HG03135 (cell line): ENCODE data around the gene STX8.
"Not testable (repeated sequence)": the region's sequence is repeated elsewhere in the genome, so short reads cannot be mapped to it uniquely, and the experiment has no call there.

Experiments used
- ATAC-seq: cut with Tn5 transposase; IDR thresholded peaks from one replicate; pipeline ENCODE4 v1.9.1; 2021; ENCODE audit warnings: mild to moderate bottlenecking, moderate library complexity; ENCODE audit not compliant: unreplicated experiment

STX8 gene

GRCh38 chr17:9557161-9557755, 18.4 kb downstream of the STX8 start:
- ATAC-seq = no peak

- ATAC-seq = not testable (repeated sequence)
Measured at GRCh38 chr17:9554715-9555114, 20.9 kb downstream of the STX8 start.

- no peak for ATAC-seq
Measured at GRCh38 chr17:9553596-9553995, 22.0 kb downstream of the STX8 start.

- ATAC-seq = no peak
Measured at GRCh38 chr17:9553181-9553580, 22.4 kb downstream of the STX8 start.

- no peak for ATAC-seq
Measured at GRCh38 chr17:9549215-9549614, 26.4 kb downstream of the STX8 start.

- ATAC-seq = no peak
Measured at GRCh38 chr17:9544221-9544620, 31.4 kb downstream of the STX8 start.

- no peak for ATAC-seq
Measured at GRCh38 chr17:9541718-9542117, 33.9 kb downstream of the STX8 start.

- no peak for ATAC-seq
Measured at GRCh38 chr17:9538626-9539025, 37.0 kb downstream of the STX8 start.

GRCh38 chr17:9537177-9537776, 38.3 kb downstream of the STX8 start:
- no peak for ATAC-seq

GRCh38 chr17:9536061-9536460, 39.6 kb downstream of the STX8 start:
- no peak for ATAC-seq

GRCh38 chr17:9533441-9533840, 42.2 kb downstream of the STX8 start:
- ATAC-seq = no peak

GRCh38 chr17:9532715-9533114, 42.9 kb downstream of the STX8 start:
- no peak for ATAC-seq

GRCh38 chr17:9531034-9531433, 44.6 kb downstream of the STX8 start:
- ATAC-seq = no peak

- no peak for ATAC-seq
Measured at GRCh38 chr17:9529033-9529700, 46.5 kb downstream of the STX8 start.

- ATAC-seq = no peak
Measured at GRCh38 chr17:9527788-9528187, 47.8 kb downstream of the STX8 start.

- no peak for ATAC-seq
Measured at GRCh38 chr17:9522074-9522473, 53.5 kb downstream of the STX8 start.

GRCh38 chr17:9521062-9521461, 54.6 kb downstream of the STX8 start:
- no peak for ATAC-seq

GRCh38 chr17:9520649-9521048, 55.0 kb downstream of the STX8 start:
- ATAC-seq = no peak

- no peak for ATAC-seq
Measured at GRCh38 chr17:9519583-9520272, 55.9 kb downstream of the STX8 start.

- ATAC-seq = no peak
Measured at GRCh38 chr17:9517396-9517795, 58.2 kb downstream of the STX8 start.

- no peak for ATAC-seq
Measured at GRCh38 chr17:9513266-9513665, 62.4 kb downstream of the STX8 start.
